Stimulated activated naive CD8-positive, alpha-beta T cell treated with anti-CD3 and anti-CD28 coated beads, Interleukin-15, Interleukin-2, amounts not matched to agents 100 U/mL and 50 U/mL, for 24 hours (primary cell): ENCODE results near the gene TMEM87B.
A peak's percentile ranks its signal among the peaks of the same experiment; 100 is the strongest.
"Not testable (repeated sequence)": the region's sequence is repeated elsewhere in the genome, so short reads cannot be mapped to it uniquely, and the experiment has no call there.

Experiments used
- ATAC-seq: fragments of 150-1000 bp; cut with Tn5 transposase; one replicate; pipeline ENCODE4 v1.10.0; 2021
- DNase-seq: peaks from one replicate; pipeline ENCODE4 v3.0.0; 2021

Gene TMEM87B

GRCh38 chr2:112073875-112074274 lies 18.8 kb downstream of the TMEM87B start:
- DNase-seq = no peak
- ATAC-seq = peak; percentile 74

GRCh38 chr2:112074506-112074905 lies 19.4 kb downstream of the TMEM87B start:
- no peak for ATAC-seq

GRCh38 chr2:112075490-112076260 lies 20.6 kb downstream of the TMEM87B start:
- peak; percentile 34 for ATAC-seq
- no peak for DNase-seq

More at GRCh38 chr2:112074506-112074905, 19.4 kb downstream of the TMEM87B start:
- DNase-seq = no peak

GRCh38 chr2:112077814-112078213 lies 22.7 kb downstream of the TMEM87B start:
- ATAC-seq = peak; percentile 48
- no peak for DNase-seq

- ATAC-seq (no peak), DNase-seq (no peak)
Measured at GRCh38 chr2:112081262-112081661, 26.2 kb downstream of the TMEM87B start.

- DNase-seq = no peak
- no peak for ATAC-seq
Measured at GRCh38 chr2:112084689-112085374, 29.8 kb downstream of the TMEM87B start.

- DNase-seq (no peak), ATAC-seq (no peak)
Measured at GRCh38 chr2:112085375-112085730, 30.3 kb downstream of the TMEM87B start.

GRCh38 chr2:112085916-112086669 lies 31.0 kb downstream of the TMEM87B start:
- ATAC-seq (no peak), DNase-seq (no peak)

GRCh38 chr2:112087346-112088020 lies 32.4 kb downstream of the TMEM87B start:
- DNase-seq (no peak), ATAC-seq (peak; percentile 40)

GRCh38 chr2:112089375-112089774 lies 34.3 kb downstream of the TMEM87B start:
- ATAC-seq (no peak), DNase-seq (no peak)

GRCh38 chr2:112092286-112093041 lies 37.4 kb downstream of the TMEM87B start:
- ATAC-seq (peak; percentile 71), DNase-seq (peak; percentile 10)

GRCh38 chr2:112093216-112093615 lies 38.1 kb downstream of the TMEM87B start:
- DNase-seq = no peak
- ATAC-seq = no peak

- DNase-seq (no peak), ATAC-seq (no peak)
Measured at GRCh38 chr2:112095681-112096080, 40.6 kb downstream of the TMEM87B start.

- DNase-seq (no peak), ATAC-seq (no peak)
Measured at GRCh38 chr2:112096098-112096497, 41.0 kb downstream of the TMEM87B start.

- no peak for ATAC-seq
- no peak for DNase-seq
Measured at GRCh38 chr2:112108178-112108832, 53.2 kb downstream of the TMEM87B start.

- no peak for ATAC-seq
- DNase-seq = no peak
Measured at GRCh38 chr2:112109278-112109677, 54.2 kb downstream of the TMEM87B start.

GRCh38 chr2:112110966-112111365 lies 55.9 kb downstream of the TMEM87B start:
- no peak for DNase-seq
- no peak for ATAC-seq

GRCh38 chr2:112113354-112113753 lies 58.3 kb downstream of the TMEM87B start:
- not testable (repeated sequence) for ATAC-seq, DNase-seq

GRCh38 chr2:112118148-112118547 lies 63.1 kb downstream of the TMEM87B start:
- DNase-seq (no peak), ATAC-seq (no peak)

- DNase-seq (peak; percentile 47), ATAC-seq (no peak)
Measured at GRCh38 chr2:112121682-112122254, 66.7 kb downstream of the TMEM87B start.

GRCh38 chr2:112129060-112129459 lies 74.0 kb downstream of the TMEM87B start:
- ATAC-seq (no peak), DNase-seq (no peak)
